ENCODE data around the gene FKBP8.

DNA sequence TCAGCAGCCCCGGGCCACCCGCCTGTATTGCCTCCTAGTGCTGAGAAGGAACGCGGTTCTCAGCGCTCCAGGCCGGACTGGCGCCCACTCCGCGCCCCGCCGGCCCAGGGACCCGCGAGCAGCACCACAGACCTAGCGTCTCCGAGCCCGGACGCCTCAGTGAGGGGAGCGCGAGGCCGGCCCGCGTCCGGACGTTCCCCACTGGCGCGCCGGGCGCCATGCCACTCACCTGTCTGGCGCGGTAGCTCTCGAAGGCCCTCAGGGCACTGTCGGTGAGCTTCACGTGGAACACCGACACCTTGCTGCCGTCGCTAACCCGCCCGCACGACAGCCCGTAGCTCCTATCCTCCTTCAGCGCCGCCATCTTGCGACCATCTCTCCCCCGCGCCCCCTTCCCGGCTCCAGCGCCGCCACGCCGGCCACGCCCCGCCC lies 21.7 kb downstream of the FKBP8 start, which contains the start of gene ELL:
- TF ChIP-seq, protein P1, sequence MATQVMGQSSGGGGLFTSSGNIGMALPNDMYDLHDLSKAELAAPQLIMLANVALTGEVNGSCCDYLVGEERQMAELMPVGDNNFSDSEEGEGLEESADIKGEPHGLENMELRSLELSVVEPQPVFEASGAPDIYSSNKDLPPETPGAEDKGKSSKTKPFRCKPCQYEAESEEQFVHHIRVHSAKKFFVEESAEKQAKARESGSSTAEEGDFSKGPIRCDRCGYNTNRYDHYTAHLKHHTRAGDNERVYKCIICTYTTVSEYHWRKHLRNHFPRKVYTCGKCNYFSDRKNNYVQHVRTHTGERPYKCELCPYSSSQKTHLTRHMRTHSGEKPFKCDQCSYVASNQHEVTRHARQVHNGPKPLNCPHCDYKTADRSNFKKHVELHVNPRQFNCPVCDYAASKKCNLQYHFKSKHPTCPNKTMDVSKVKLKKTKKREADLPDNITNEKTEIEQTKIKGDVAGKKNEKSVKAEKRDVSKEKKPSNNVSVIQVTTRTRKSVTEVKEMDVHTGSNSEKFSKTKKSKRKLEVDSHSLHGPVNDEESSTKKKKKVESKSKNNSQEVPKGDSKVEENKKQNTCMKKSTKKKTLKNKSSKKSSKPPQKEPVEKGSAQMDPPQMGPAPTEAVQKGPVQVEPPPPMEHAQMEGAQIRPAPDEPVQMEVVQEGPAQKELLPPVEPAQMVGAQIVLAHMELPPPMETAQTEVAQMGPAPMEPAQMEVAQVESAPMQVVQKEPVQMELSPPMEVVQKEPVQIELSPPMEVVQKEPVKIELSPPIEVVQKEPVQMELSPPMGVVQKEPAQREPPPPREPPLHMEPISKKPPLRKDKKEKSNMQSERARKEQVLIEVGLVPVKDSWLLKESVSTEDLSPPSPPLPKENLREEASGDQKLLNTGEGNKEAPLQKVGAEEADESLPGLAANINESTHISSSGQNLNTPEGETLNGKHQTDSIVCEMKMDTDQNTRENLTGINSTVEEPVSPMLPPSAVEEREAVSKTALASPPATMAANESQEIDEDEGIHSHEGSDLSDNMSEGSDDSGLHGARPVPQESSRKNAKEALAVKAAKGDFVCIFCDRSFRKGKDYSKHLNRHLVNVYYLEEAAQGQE (IDR thresholded peaks at IDR 0.05; ENCODE audit: insufficient read depth in 1 of 2, low read depth in 2 of 2, low read length in 1 of 2): no peak
- TF ChIP-seq, protein P2, sequence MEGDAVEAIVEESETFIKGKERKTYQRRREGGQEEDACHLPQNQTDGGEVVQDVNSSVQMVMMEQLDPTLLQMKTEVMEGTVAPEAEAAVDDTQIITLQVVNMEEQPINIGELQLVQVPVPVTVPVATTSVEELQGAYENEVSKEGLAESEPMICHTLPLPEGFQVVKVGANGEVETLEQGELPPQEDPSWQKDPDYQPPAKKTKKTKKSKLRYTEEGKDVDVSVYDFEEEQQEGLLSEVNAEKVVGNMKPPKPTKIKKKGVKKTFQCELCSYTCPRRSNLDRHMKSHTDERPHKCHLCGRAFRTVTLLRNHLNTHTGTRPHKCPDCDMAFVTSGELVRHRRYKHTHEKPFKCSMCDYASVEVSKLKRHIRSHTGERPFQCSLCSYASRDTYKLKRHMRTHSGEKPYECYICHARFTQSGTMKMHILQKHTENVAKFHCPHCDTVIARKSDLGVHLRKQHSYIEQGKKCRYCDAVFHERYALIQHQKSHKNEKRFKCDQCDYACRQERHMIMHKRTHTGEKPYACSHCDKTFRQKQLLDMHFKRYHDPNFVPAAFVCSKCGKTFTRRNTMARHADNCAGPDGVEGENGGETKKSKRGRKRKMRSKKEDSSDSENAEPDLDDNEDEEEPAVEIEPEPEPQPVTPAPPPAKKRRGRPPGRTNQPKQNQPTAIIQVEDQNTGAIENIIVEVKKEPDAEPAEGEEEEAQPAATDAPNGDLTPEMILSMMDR (IDR thresholded peaks at IDR 0.05): no peak
- no peak for TF ChIP-seq TCF7L2 (IDR thresholded peaks at IDR 0.05; ENCODE audit: low read depth, low read length)
